Measurements from ENCODE around the gene NOS1AP.

DNA sequence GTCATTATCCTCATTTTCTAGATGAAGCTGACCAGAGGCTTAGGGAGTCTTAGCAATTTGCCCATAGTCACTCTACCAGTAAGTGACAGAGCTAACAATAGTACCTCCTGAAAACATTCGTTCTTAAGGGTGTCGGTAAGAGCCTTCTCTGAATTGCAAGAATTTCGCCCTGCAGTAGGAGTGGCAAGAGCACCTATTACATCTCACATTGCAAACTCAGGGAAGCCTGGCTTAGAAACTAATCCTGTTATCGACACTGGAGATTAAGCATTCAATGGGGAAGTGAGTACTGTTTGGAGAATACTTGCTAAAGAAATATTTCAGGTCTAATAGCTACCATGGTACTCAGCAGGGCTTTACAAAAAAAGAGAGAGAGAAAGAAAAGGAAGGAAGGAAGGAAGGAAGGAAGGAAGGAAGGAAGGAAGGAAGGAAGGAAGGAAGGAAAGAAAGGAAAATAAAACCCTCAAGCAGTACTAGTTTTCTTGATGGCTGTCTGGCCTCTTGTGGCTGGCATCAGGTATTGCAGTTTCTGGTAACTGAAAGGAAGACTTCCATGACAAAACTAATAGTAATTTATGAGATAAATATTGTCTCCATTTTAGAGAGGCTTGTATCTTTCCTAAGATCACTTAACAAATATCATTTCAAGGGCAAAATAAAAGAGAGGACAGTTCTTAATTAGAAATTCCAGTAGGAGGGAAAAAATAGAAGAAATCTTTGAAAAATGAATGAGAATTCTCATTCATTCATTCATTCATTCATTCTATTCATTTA is 322.5 kb downstream of the NOS1AP start:
- TF ChIP-seq, protein P1, sequence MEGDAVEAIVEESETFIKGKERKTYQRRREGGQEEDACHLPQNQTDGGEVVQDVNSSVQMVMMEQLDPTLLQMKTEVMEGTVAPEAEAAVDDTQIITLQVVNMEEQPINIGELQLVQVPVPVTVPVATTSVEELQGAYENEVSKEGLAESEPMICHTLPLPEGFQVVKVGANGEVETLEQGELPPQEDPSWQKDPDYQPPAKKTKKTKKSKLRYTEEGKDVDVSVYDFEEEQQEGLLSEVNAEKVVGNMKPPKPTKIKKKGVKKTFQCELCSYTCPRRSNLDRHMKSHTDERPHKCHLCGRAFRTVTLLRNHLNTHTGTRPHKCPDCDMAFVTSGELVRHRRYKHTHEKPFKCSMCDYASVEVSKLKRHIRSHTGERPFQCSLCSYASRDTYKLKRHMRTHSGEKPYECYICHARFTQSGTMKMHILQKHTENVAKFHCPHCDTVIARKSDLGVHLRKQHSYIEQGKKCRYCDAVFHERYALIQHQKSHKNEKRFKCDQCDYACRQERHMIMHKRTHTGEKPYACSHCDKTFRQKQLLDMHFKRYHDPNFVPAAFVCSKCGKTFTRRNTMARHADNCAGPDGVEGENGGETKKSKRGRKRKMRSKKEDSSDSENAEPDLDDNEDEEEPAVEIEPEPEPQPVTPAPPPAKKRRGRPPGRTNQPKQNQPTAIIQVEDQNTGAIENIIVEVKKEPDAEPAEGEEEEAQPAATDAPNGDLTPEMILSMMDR (conservative IDR thresholded peaks at IDR 0.05; ENCODE audit: low read depth in 2 of 2): peak; percentile 84 to 88
- no peak for TF ChIP-seq EZH2 (IDR thresholded peaks at IDR 0.05; ENCODE audit: low read depth, unreplicated experiment)
- no peak for TF ChIP-seq POLR2AphosphoS5 (IDR thresholded peaks at IDR 0.05; ENCODE audit: low read depth)
- TF ChIP-seq CREB1 (CRISPR knock-in tag; IDR thresholded peaks at IDR 0.05; ENCODE audit: low read depth): no peak
- TF ChIP-seq, protein P2, sequence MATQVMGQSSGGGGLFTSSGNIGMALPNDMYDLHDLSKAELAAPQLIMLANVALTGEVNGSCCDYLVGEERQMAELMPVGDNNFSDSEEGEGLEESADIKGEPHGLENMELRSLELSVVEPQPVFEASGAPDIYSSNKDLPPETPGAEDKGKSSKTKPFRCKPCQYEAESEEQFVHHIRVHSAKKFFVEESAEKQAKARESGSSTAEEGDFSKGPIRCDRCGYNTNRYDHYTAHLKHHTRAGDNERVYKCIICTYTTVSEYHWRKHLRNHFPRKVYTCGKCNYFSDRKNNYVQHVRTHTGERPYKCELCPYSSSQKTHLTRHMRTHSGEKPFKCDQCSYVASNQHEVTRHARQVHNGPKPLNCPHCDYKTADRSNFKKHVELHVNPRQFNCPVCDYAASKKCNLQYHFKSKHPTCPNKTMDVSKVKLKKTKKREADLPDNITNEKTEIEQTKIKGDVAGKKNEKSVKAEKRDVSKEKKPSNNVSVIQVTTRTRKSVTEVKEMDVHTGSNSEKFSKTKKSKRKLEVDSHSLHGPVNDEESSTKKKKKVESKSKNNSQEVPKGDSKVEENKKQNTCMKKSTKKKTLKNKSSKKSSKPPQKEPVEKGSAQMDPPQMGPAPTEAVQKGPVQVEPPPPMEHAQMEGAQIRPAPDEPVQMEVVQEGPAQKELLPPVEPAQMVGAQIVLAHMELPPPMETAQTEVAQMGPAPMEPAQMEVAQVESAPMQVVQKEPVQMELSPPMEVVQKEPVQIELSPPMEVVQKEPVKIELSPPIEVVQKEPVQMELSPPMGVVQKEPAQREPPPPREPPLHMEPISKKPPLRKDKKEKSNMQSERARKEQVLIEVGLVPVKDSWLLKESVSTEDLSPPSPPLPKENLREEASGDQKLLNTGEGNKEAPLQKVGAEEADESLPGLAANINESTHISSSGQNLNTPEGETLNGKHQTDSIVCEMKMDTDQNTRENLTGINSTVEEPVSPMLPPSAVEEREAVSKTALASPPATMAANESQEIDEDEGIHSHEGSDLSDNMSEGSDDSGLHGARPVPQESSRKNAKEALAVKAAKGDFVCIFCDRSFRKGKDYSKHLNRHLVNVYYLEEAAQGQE (IDR thresholded peaks at IDR 0.05; ENCODE audit: unreplicated experiment): no peak
- no peak for TF ChIP-seq NANOG (IDR thresholded peaks at IDR 0.05; ENCODE audit: borderline replicate concordance)
- TF ChIP-seq JUNB (IDR thresholded peaks at IDR 0.05; ENCODE audit: unreplicated experiment): no peak
- TF ChIP-seq ZNF114 (CRISPR knock-in tag; IDR thresholded peaks at IDR 0.05): no peak
- TF ChIP-seq EZH2phosphoT487 (IDR thresholded peaks at IDR 0.05; ENCODE audit: unreplicated experiment): no peak
- TF ChIP-seq, protein P3, sequence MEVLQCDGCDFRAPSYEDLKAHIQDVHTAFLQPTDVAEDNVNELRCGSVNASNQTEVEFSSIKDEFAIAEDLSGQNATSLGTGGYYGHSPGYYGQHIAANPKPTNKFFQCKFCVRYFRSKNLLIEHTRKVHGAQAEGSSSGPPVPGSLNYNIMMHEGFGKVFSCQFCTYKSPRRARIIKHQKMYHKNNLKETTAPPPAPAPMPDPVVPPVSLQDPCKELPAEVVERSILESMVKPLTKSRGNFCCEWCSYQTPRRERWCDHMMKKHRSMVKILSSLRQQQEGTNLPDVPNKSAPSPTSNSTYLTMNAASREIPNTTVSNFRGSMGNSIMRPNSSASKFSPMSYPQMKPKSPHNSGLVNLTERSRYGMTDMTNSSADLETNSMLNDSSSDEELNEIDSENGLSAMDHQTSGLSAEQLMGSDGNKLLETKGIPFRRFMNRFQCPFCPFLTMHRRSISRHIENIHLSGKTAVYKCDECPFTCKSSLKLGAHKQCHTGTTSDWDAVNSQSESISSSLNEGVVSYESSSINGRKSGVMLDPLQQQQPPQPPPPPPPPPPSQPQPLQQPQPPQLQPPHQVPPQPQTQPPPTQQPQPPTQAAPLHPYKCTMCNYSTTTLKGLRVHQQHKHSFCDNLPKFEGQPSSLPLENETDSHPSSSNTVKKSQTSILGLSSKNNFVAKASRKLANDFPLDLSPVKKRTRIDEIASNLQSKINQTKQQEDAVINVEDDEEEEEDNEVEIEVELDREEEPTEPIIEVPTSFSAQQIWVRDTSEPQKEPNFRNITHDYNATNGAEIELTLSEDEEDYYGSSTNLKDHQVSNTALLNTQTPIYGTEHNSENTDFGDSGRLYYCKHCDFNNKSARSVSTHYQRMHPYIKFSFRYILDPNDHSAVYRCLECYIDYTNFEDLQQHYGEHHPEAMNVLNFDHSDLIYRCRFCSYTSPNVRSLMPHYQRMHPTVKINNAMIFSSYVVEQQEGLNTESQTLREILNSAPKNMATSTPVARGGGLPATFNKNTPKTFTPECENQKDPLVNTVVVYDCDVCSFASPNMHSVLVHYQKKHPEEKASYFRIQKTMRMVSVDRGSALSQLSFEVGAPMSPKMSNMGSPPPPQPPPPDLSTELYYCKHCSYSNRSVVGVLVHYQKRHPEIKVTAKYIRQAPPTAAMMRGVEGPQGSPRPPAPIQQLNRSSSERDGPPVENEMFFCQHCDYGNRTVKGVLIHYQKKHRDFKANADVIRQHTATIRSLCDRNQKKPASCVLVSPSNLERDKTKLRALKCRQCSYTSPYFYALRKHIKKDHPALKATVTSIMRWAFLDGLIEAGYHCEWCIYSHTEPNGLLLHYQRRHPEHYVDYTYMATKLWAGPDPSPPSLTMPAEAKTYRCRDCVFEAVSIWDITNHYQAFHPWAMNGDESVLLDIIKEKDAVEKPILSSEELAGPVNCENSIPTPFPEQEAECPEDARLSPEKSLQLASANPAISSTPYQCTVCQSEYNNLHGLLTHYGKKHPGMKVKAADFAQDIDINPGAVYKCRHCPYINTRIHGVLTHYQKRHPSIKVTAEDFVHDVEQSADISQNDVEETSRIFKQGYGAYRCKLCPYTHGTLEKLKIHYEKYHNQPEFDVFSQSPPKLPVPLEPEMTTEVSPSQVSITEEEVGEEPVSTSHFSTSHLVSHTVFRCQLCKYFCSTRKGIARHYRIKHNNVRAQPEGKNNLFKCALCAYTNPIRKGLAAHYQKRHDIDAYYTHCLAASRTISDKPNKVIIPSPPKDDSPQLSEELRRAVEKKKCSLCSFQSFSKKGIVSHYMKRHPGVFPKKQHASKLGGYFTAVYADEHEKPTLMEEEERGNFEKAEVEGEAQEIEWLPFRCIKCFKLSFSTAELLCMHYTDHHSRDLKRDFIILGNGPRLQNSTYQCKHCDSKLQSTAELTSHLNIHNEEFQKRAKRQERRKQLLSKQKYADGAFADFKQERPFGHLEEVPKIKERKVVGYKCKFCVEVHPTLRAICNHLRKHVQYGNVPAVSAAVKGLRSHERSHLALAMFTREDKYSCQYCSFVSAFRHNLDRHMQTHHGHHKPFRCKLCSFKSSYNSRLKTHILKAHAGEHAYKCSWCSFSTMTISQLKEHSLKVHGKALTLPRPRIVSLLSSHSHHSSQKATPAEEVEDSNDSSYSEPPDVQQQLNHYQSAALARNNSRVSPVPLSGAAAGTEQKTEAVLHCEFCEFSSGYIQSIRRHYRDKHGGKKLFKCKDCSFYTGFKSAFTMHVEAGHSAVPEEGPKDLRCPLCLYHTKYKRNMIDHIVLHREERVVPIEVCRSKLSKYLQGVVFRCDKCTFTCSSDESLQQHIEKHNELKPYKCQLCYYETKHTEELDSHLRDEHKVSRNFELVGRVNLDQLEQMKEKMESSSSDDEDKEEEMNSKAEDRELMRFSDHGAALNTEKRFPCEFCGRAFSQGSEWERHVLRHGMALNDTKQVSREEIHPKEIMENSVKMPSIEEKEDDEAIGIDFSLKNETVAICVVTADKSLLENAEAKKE (CRISPR knock-in tag; IDR thresholded peaks at IDR 0.05): no peak
- TF ChIP-seq ZNF331 (CRISPR knock-in tag; IDR thresholded peaks at IDR 0.05; ENCODE audit: low read depth): no peak
